RWPE2 (cell line): Measurements from ENCODE around the gene WFIKKN1.

Experiments
- ATAC-seq: fragments of 200-7000 bp; cut with Tn5 transposase; 3 replicates; pipeline ENCODE4 v1.9.1; 2021; ENCODE audit warnings: low read depth
- DNase-seq: peaks from one replicate; pipeline ENCODE4 v3.0.0-alpha.2; 2020; ENCODE audit warnings: low spot score
- H3K27ac ChIP-seq: fragments of 450-650 bp; 2 replicates; pipeline ENCODE4 v1.5.1; 2017; ENCODE audit warnings: mild to moderate bottlenecking; ENCODE audit not compliant: poor library complexity, severe bottlenecking
- H3K27me3 ChIP-seq: fragments of 250-450 bp; sonication (Bioruptor Pico); 2 replicates; pipeline ENCODE4 v1.5.1; 2021; ENCODE audit warnings: mild to moderate bottlenecking, moderate library complexity; ENCODE audit not compliant: insufficient read depth, poor library complexity, severe bottlenecking
- H3K36me3 ChIP-seq: fragments of 250-450 bp; sonication (Bioruptor Pico); 2 replicates; pipeline ENCODE4 v1.5.1; 2020; ENCODE audit warnings: low read depth, mild to moderate bottlenecking, moderate library complexity
- H3K4me1 ChIP-seq: fragments of 250-450 bp; sonication (Bioruptor Pico); 2 replicates; pipeline ENCODE4 v1.5.1; 2021; ENCODE audit warnings: mild to moderate bottlenecking, moderate library complexity; ENCODE audit not compliant: insufficient read depth, poor library complexity, severe bottlenecking
- H3K4me3 ChIP-seq: fragments of 250-450 bp; sonication (Bioruptor Pico); 2 replicates; pipeline ENCODE4 v1.5.1; 2021; ENCODE audit warnings: mild to moderate bottlenecking, moderate library complexity; ENCODE audit not compliant: severe bottlenecking
- H3K9me3 ChIP-seq: fragments of 250-450 bp; sonication (Bioruptor Pico); 2 replicates; pipeline ENCODE4 v1.5.1; 2021; ENCODE audit warnings: mild to moderate bottlenecking, moderate library complexity; ENCODE audit not compliant: severe bottlenecking
- CTCF ChIP-seq: fragments of 450-650 bp; IDR thresholded peaks from one replicate; pipeline ENCODE4 v1.5.1; 2017; ENCODE audit warnings: mild to moderate bottlenecking, moderate library complexity; ENCODE audit not compliant: poor library complexity, severe bottlenecking

WFIKKN1 gene

DNA sequence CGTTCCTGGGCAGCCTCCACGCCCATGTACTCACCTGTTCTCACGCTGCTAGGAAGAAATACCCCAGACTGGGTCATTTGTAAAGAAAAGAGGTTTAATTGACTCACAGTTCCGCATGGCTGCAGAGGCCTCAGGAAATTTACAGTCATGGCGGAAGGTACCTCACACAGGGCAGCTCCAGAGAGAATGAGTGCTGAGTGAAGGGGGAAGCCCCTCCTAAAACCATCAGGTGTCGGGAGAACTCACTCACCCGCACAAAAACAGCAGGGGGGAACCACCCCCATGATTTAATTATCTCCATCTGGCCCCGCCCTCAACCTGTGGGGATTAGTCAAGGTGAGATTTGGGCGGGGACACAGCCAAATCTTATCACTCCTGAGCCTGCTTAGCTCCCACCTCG is 22.8 kb upstream of the WFIKKN1 start:
- no peak for DNase-seq
- Histone ChIP-seq H3K27ac (no peak overlapping the region), H3K4me1 (peaks cover 5% of the 10 kb centered on the region), H3K4me3 (no peak overlapping the region), H3K9me3 (no peaks in the 10 kb centered on the region), H3K27me3 (no peaks in the 10 kb centered on the region), H3K36me3 (no peaks in the 10 kb centered on the region)
- no peak for ATAC-seq
- no peak for TF ChIP-seq CTCF

- H3K4me3 ChIP-seq = no peak overlapping the region
- TF ChIP-seq CTCF = no peak
- DNase-seq (no peak), ATAC-seq (no peak)
- no peaks in the 10 kb centered on the region for H3K9me3 ChIP-seq
- H3K36me3 ChIP-seq = no peaks in the 10 kb centered on the region
- H3K27me3 ChIP-seq = no peaks in the 10 kb centered on the region
- H3K27ac ChIP-seq = no peak overlapping the region
- peaks cover 5% of the 10 kb centered on the region for H3K4me1 ChIP-seq
Observed at GRCh38 chr16:609316-609715, 21.5 kb upstream of the WFIKKN1 start.

- Histone ChIP-seq H3K4me1 (peaks cover 5% of the 10 kb centered on the region), H3K36me3 (no peaks in the 10 kb centered on the region), H3K9me3 (no peaks in the 10 kb centered on the region), H3K4me3 (no peak overlapping the region), H3K27me3 (no peaks in the 10 kb centered on the region), H3K27ac (no peak overlapping the region)
- ATAC-seq = no peak
- DNase-seq = no peak
- TF ChIP-seq CTCF = no peak
Observed at GRCh38 chr16:609984-610383, 20.8 kb upstream of the WFIKKN1 start.

DNA sequence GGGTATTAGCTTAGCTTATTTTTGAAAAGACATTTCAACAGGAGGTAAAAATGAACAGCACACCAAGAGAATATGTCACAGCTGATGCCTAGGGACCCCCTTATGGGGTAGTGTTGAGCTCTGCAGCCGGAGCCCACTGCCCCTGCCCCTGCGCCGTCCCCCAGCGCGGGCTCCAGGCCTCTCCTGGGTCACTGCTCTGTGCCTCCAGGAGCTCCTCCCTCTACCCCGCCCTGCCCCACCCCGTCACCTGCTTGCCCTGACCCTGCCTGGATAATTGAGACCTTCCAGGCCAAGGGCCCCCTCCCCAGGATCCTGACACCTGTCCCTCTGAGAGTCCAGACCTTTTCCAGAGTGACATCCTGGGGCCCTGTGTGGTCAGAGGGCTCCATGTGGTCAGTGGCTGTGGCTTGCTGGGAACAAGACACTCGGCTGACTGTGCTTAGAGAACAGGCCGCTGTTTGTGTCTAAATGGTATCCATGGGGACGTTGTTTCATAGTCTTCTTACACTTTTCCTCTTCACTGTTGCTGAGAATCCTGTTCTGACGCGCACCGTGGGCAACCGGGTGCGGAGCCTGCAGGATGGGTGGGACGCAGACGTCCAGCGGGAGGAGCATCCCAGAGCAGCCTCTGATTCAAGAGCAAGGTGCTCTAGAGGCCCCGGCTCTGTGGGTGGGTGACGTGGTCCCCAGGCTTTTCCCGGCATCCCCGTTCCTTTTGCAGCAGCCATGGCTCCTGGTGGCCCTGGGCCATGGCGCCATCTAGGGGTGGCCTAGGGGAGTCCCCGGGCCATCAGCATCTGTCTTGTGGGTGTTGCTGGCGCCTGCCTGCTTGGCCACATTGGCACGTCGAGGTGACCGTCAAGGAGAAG is 20.0 kb upstream of the WFIKKN1 start:
- Histone ChIP-seq H3K4me1 (peaks cover 5% of the 10 kb centered on the region), H3K27ac (no peak overlapping the region), H3K36me3 (no peaks in the 10 kb centered on the region), H3K4me3 (no peak overlapping the region), H3K9me3 (no peaks in the 10 kb centered on the region), H3K27me3 (no peaks in the 10 kb centered on the region)
- peak; percentile 42 for TF ChIP-seq CTCF
- DNase-seq (no peak), ATAC-seq (peak; percentile 68)

- ATAC-seq = no peak
- no peak overlapping the region for H3K4me3 ChIP-seq
- no peak overlapping the region for H3K27ac ChIP-seq
- H3K36me3 ChIP-seq = no peaks in the 10 kb centered on the region
- DNase-seq = no peak
- peaks cover 5% of the 10 kb centered on the region for H3K4me1 ChIP-seq
- TF ChIP-seq CTCF = no peak
- no peaks in the 10 kb centered on the region for H3K9me3 ChIP-seq
- no peaks in the 10 kb centered on the region for H3K27me3 ChIP-seq
Observed at GRCh38 chr16:615122-615521, 15.7 kb upstream of the WFIKKN1 start.
